Testis (tissue), 2 donors: ENCODE results near the gene NPAS3.

ENCODE experiments used
- POLR2A ChIP-seq: fragments of 450-650 bp; IDR thresholded peaks from one replicate; pipeline ENCODE4 v1.6.1; 2017; ENCODE audit warnings: antibody characterized with exemption, mild to moderate bottlenecking, moderate library complexity
- TF ChIP-seq, protein P1 (sequence below), 3 experiments: fragments of 450-650 bp in 2 of 3; fragments of 200-600 bp in 1 of 3; sonication (generic) in 1 of 3; IDR thresholded peaks; one replicate each; pipeline ENCODE4 v1.5.1; 2016 to 2019; ENCODE audit warnings: antibody characterized with exemption in 3 of 3, mild to moderate bottlenecking in 2 of 3, moderate library complexity in 1 of 3

DNA sequence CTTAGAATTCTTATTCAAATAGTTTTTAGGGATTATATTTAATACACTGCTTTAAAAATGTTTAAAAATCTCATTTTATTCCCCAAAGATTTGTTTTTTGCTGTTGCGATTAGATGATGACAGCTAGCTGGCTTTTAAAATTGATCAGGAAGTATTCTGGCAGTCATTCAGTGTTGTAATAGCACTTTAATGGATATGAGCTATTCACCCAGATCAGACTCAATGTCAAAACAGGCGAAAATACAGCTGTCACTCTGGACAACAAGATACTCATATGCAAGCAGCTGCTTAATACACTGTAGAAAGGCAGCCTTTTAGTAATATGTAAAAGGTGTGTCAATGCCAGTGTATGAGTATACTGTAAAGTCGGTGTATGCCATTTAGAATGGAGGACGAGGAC is 91.7 kb downstream of the NPAS3 start:
- TF ChIP-seq, protein P1, sequence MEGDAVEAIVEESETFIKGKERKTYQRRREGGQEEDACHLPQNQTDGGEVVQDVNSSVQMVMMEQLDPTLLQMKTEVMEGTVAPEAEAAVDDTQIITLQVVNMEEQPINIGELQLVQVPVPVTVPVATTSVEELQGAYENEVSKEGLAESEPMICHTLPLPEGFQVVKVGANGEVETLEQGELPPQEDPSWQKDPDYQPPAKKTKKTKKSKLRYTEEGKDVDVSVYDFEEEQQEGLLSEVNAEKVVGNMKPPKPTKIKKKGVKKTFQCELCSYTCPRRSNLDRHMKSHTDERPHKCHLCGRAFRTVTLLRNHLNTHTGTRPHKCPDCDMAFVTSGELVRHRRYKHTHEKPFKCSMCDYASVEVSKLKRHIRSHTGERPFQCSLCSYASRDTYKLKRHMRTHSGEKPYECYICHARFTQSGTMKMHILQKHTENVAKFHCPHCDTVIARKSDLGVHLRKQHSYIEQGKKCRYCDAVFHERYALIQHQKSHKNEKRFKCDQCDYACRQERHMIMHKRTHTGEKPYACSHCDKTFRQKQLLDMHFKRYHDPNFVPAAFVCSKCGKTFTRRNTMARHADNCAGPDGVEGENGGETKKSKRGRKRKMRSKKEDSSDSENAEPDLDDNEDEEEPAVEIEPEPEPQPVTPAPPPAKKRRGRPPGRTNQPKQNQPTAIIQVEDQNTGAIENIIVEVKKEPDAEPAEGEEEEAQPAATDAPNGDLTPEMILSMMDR (IDR thresholded peaks at IDR 0.05): no peak
- no peak for TF ChIP-seq POLR2A
